Endodermal cell (in vitro differentiated cells): ENCODE measurements around the gene EYA3. TPM values are rescaled to one million over a fixed set of nuclear protein-coding genes. Genes with fewer than 3 reads are reported as not detected.

Experiments
- DNase-seq: peaks from one replicate; pipeline ENCODE4 v3.0.0-alpha.2; 2017
- H3K27ac ChIP-seq: 2 replicates; pipeline ENCODE4 v1.5.1; 2013; ENCODE audit warnings: mild to moderate bottlenecking, low read depth, low read length, moderate library complexity
- H3K27me3 ChIP-seq: 2 replicates; pipeline ENCODE4 v1.6.1; 2013; ENCODE audit warnings: mild to moderate bottlenecking, low read length, moderate library complexity; ENCODE audit not compliant: insufficient read depth, control insufficient read depth, poor library complexity, severe bottlenecking
- H3K36me3 ChIP-seq: 2 replicates; pipeline ENCODE4 v1.7.0; 2013; ENCODE audit warnings: mild to moderate bottlenecking, low read length, moderate library complexity; ENCODE audit not compliant: control insufficient read depth, insufficient read depth
- H3K4me1 ChIP-seq: one replicate; pipeline ENCODE4 v1.7.0; 2013; ENCODE audit warnings: low read length; ENCODE audit not compliant: control insufficient read depth, insufficient read depth
- H3K4me3 ChIP-seq: 2 replicates; pipeline ENCODE4 v1.5.1; 2013; ENCODE audit warnings: mild to moderate bottlenecking, low read length, moderate library complexity
- H3K9ac ChIP-seq: 2 replicates; pipeline ENCODE4 v1.6.1; 2013; ENCODE audit warnings: mild to moderate bottlenecking, low read length, moderate library complexity; ENCODE audit not compliant: poor library complexity, severe bottlenecking; ENCODE audit errors: extremely low read depth
- H3K9me3 ChIP-seq: 2 replicates; pipeline ENCODE4 v1.6.1; 2013; ENCODE audit warnings: mild to moderate bottlenecking, low read length, moderate library complexity; ENCODE audit not compliant: control insufficient read depth
- H3K27ac Mint-ChIP-seq: 2 replicates; pipeline ENCODE4 v1.8.0; 2020; ENCODE audit warnings: mixed read lengths
- H3K27me3 Mint-ChIP-seq: 2 replicates; pipeline ENCODE4 v1.8.0; 2021; ENCODE audit warnings: mild to moderate bottlenecking, mixed read lengths; ENCODE audit not compliant: insufficient read depth
- H3K36me3 Mint-ChIP-seq: 2 replicates; pipeline ENCODE4 v1.8.0; 2020; ENCODE audit warnings: low read depth, mixed read lengths
- H3K4me1 Mint-ChIP-seq: 2 replicates; pipeline ENCODE4 v1.8.0; 2020; ENCODE audit warnings: mixed read lengths
- H3K4me3 Mint-ChIP-seq: 2 replicates; pipeline ENCODE4 v1.8.0; 2020; ENCODE audit warnings: mild to moderate bottlenecking, moderate library complexity, mixed read lengths
- H3K9me3 Mint-ChIP-seq: 2 replicates; pipeline ENCODE4 v1.8.0; 2020; ENCODE audit warnings: mild to moderate bottlenecking, mixed read lengths
- CTCF ChIP-seq: fragments of 200-600 bp; sonication (generic); conservative IDR thresholded peaks from 2 replicates; pipeline ENCODE4 v1.5.0; 2021; ENCODE audit warnings: antibody characterized with exemption, mild to moderate bottlenecking
- WGBS, 2 experiments: methylation state at CpG; one replicate each; pipeline versions ENCODE4 v1.1.5 to v1.1.7; 2013; ENCODE audit warnings: missing lambda C conversion rate in 2 of 2, mixed read lengths in 1 of 2; ENCODE audit not compliant: insufficient coverage in 1 of 2, insufficient read length in 1 of 2; 5-methylcytosine and 5-hydroxymethylcytosine counted together
- total RNA-seq, 2 donors: library from RNA; stranded (reverse); fragmentation: NEBNext Ultra II Directional in 1 of 2; extraction: Animal tissue kit (Norgen Biotek cat#: 25700) in 1 of 2; gene quantifications; 2 replicates in 1 of 2; 3 replicates in 1 of 2; pipeline ENCODE4 v1.2.1, GENCODE V29; 2021

EYA3 gene
- total RNA-seq, 2 donors from 2014 or later: 29.3 to 32.8 TPM

- Histone ChIP-seq H3K27me3 (no peaks in the 10 kb centered on the region), H3K9ac (no peak overlapping the region), H3K36me3 (no peaks in the 10 kb centered on the region), H3K4me1 (no peaks in the 10 kb centered on the region), H3K4me3 (no peak overlapping the region), H3K9me3 (peaks cover 6% of the 10 kb centered on the region), H3K27ac (no peak overlapping the region)
- Mint-ChIP-seq H3K4me3 (no peak overlapping the region), H3K27me3 (peaks cover 6% of the 10 kb centered on the region), H3K4me1 (no peaks in the 10 kb centered on the region), H3K27ac (no peak overlapping the region), H3K9me3 (peaks cover 14% of the 10 kb centered on the region), H3K36me3 (no peaks in the 10 kb centered on the region)
- WGBS, 2 experiments: 91 to 97% methylated on average over 6 to 11 of the region's 11 CpGs
- no peak for DNase-seq
- TF ChIP-seq CTCF: no peak
Measured at GRCh38 chr1:28132171-28133167, 44.1 kb upstream of the EYA3 start.

DNA sequence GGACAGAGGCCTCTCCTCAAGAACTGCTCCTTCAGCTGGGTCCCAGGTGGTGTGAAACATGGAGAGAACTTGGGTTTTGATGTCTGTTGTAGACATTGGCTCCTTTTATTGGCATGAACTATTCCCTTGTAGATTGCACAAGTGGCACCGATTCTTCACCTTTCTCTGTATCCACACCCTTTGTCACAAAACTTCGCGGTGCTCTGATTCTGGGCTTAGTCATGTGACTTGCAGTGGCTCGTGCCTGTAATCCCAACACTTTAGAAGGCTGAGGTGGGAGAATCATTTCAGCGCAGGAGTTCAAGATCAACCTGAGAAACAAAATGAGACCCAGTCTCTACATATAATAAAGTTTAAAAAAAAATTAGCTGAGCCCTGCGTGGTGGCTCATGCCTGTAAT, 42.5 kb upstream of the EYA3 start:
- no peak for TF ChIP-seq CTCF
- Mint-ChIP-seq H3K27me3 (peaks cover 6% of the 10 kb centered on the region), H3K27ac (no peak overlapping the region), H3K4me1 (no peaks in the 10 kb centered on the region), H3K4me3 (no peak overlapping the region), H3K9me3 (peaks cover 14% of the 10 kb centered on the region), H3K36me3 (no peaks in the 10 kb centered on the region)
- no peaks in the 10 kb centered on the region for H3K27me3 ChIP-seq
- no peak overlapping the region for H3K4me3 ChIP-seq
- WGBS, 2 experiments: 95 to 97% methylated on average over 5 to 6 of the region's 6 CpGs
- no peaks in the 10 kb centered on the region for H3K4me1 ChIP-seq
- H3K9me3 ChIP-seq: peaks cover 6% of the 10 kb centered on the region
- DNase-seq: no peak
- no peak overlapping the region for H3K27ac ChIP-seq
- H3K9ac ChIP-seq: no peak overlapping the region
- H3K36me3 ChIP-seq: no peaks in the 10 kb centered on the region

GRCh38 chr1:28129150-28129549, 40.7 kb upstream of the EYA3 start:
- H3K4me3 Mint-ChIP-seq: no peak overlapping the region
- H3K9me3 Mint-ChIP-seq: peaks cover 8% of the 10 kb centered on the region
- DNase-seq: no peak
- H3K27ac Mint-ChIP-seq: no peak overlapping the region
- Histone ChIP-seq H3K36me3 (no peaks in the 10 kb centered on the region), H3K4me1 (no peaks in the 10 kb centered on the region), H3K27ac (no peak overlapping the region), H3K9ac (no peak overlapping the region), H3K4me3 (no peak overlapping the region), H3K27me3 (no peaks in the 10 kb centered on the region), H3K9me3 (peaks cover 6% of the 10 kb centered on the region)
- no peaks in the 10 kb centered on the region for H3K36me3 Mint-ChIP-seq
- no peak for TF ChIP-seq CTCF
- whole genome bisulfite sequencing, 2 experiments: 72% methylated on average over 1 of the region's 1 CpG; no CpG with 5 or more reads in 1 of the 2 experiments
- H3K4me1 Mint-ChIP-seq: no peaks in the 10 kb centered on the region
- H3K27me3 Mint-ChIP-seq: peaks cover 6% of the 10 kb centered on the region
